Vagina (tissue), 2 donors: ENCODE results near the gene DAG1. TPM values are rescaled to one million over a fixed set of nuclear protein-coding genes. Genes with fewer than 3 reads are reported as not detected.

Source experiments
- DNase-seq, 2 donors: peaks; one replicate each; pipeline ENCODE4 v3.0.0-alpha.2; 2017; ENCODE audit errors: extremely low spot score in 2 of 2
- H3K27ac ChIP-seq: fragments of 200-600 bp; sonication (generic); one replicate; pipeline ENCODE4 v1.5.1; 2019
- H3K27me3 ChIP-seq: fragments of 200-600 bp; sonication (generic); one replicate; pipeline ENCODE4 v1.5.1; 2019
- H3K36me3 ChIP-seq, 2 donors: fragments of 200-600 bp; sonication (generic); one replicate each; pipeline ENCODE4 v1.5.1; 2017 to 2019
- H3K4me1 ChIP-seq: fragments of 200-600 bp; sonication (generic); one replicate; pipeline ENCODE4 v1.5.1; 2019
- H3K4me3 ChIP-seq, 2 donors: fragments of 200-600 bp; sonication (generic); 1 replicate in 1 of 2; 2 replicates in 1 of 2; pipeline ENCODE4 v1.5.1; 2016 to 2019
- H3K9me3 ChIP-seq: fragments of 200-600 bp; sonication (generic); one replicate; pipeline ENCODE4 v1.5.1; 2019
- POLR2A ChIP-seq, 2 donors: fragments of 450-650 bp; IDR thresholded peaks; one replicate each; pipeline ENCODE4 v1.6.1; 2017; ENCODE audit warnings: antibody characterized with exemption in 2 of 2, mild to moderate bottlenecking in 2 of 2, moderate library complexity in 2 of 2
- POLR2AphosphoS5 ChIP-seq, 2 donors: sonication (generic); formaldehyde crosslinking; IDR thresholded peaks; one replicate each; pipeline ENCODE4 v1.9.0; 2017; ENCODE audit warnings: antibody characterized with exemption in 2 of 2, mild to moderate bottlenecking in 2 of 2, low read depth in 1 of 2; ENCODE audit not compliant: insufficient read depth in 1 of 2
- intact Hi-C: fragments of 100-400 bp; cut with DNase I; formaldehyde crosslinking; loops from one replicate; pipeline ENCODE4 v1.15.1; 2023
- total RNA-seq: library from RNA; depleted of rRNA; stranded (reverse); fragments of >200 nt; gene quantifications from one replicate; pipeline ENCODE4 v1.2.3, GENCODE V29; 2016
- TF ChIP-seq, protein P1 (sequence below), 3 experiments: fragments of 450-650 bp in 2 of 3; fragments of 200-600 bp in 1 of 3; sonication (generic) in 1 of 3; IDR thresholded peaks; one replicate each; pipeline ENCODE4 v1.5.1; 2017 to 2019; ENCODE audit warnings: antibody characterized with exemption in 3 of 3, mild to moderate bottlenecking in 2 of 3, moderate library complexity in 2 of 3

The DAG1 gene
- total RNA-seq, 1 donor from 2014 or later: 46.7 TPM

DNA sequence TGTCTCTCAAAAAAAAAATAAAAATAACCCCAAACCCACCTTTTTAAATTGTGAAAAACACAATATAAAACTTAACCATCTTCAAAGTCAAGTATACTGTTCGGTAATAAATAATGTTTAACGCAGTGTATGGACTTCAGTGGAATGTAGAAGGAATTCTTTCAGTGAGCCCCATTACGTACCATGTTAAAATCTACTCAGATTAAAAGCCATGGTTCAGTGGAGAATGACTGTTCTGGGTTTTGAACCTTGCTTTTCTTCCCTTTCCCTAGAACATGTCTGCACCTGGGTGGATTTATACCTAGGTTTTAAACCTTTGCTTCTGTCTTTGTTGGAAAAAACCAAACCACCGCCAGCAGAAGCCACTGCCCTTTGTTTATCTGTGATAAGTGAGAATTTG, 27.5 kb downstream of the DAG1 start:
- H3K4me1 ChIP-seq: peaks cover 21% of the 10 kb centered on the region
- no peak overlapping the region for H3K27ac ChIP-seq

DNA sequence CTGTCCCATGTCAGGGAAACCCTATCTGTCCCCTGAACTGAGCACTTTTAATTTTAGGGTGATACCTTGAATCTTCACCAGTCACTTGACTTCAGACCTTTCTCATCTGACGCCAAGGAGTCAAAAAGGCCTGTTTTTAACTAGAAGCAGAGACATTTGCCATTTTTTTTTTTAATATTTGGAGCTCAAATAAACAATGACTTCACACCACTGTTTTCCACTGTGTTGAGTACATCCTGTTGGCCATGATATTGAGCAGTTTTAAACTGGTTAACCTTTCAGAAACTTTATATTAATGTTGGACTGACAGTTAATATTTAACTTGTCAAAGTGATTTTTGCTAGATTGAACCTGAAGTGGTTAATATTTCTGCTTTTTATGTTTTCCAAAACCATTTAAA, 28.2 kb downstream of the DAG1 start:
- Histone ChIP-seq H3K27me3 (no peaks in the 10 kb centered on the region), H3K36me3 (no peaks in the 10 kb centered on the region), H3K27ac (no peak overlapping the region), H3K4me1 (peaks cover 21% of the 10 kb centered on the region), H3K9me3 (no peaks in the 10 kb centered on the region), H3K4me3 (no peak overlapping the region)
- no peak for TF ChIP-seq POLR2A (IDR thresholded peaks at IDR 0.05)
- no peak for TF ChIP-seq POLR2AphosphoS5 (IDR thresholded peaks at IDR 0.05; ENCODE audit: insufficient read depth in 1 of 2, low read depth in 1 of 2)
- TF ChIP-seq, protein P1, sequence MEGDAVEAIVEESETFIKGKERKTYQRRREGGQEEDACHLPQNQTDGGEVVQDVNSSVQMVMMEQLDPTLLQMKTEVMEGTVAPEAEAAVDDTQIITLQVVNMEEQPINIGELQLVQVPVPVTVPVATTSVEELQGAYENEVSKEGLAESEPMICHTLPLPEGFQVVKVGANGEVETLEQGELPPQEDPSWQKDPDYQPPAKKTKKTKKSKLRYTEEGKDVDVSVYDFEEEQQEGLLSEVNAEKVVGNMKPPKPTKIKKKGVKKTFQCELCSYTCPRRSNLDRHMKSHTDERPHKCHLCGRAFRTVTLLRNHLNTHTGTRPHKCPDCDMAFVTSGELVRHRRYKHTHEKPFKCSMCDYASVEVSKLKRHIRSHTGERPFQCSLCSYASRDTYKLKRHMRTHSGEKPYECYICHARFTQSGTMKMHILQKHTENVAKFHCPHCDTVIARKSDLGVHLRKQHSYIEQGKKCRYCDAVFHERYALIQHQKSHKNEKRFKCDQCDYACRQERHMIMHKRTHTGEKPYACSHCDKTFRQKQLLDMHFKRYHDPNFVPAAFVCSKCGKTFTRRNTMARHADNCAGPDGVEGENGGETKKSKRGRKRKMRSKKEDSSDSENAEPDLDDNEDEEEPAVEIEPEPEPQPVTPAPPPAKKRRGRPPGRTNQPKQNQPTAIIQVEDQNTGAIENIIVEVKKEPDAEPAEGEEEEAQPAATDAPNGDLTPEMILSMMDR (IDR thresholded peaks at IDR 0.05): no peak
- no peak for DNase-seq
- intact Hi-C loops: no loop called here

More for the DNA sequence above, 27.5 kb downstream of the DAG1 start:
- TF ChIP-seq POLR2AphosphoS5 (IDR thresholded peaks at IDR 0.05; ENCODE audit: insufficient read depth in 1 of 2, low read depth in 1 of 2) (no peak), POLR2A (IDR thresholded peaks at IDR 0.05) (no peak)
- TF ChIP-seq, protein P1 (IDR thresholded peaks at IDR 0.05): no peak
- Histone ChIP-seq H3K36me3 (no peaks in the 10 kb centered on the region), H3K9me3 (no peaks in the 10 kb centered on the region), H3K4me3 (no peak overlapping the region), H3K27me3 (no peaks in the 10 kb centered on the region)
- intact Hi-C loops: no loop called here
- no peak for DNase-seq

DNA sequence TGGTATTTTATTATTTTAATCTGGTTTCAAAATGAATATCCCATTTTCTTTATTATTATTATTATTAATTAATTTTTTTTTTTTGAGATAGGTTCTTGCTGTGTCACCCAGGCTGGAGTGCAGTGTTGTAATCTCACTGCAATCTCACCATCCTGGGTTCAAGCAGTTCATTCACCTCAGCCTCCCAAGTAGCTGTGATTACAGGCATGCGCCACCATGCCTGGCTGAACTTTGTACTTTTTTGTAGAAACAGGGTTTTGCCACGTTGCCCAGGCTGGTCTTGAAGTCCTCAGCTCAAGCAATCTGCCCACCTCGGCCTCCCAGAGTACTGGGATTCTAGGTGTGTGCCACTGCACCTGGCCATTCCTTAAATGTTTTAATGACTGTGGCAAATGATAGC, 28.6 kb downstream of the DAG1 start:
- TF ChIP-seq POLR2AphosphoS5 (IDR thresholded peaks at IDR 0.05; ENCODE audit: insufficient read depth in 1 of 2, low read depth in 1 of 2): no peak
- no peak for TF ChIP-seq POLR2A (IDR thresholded peaks at IDR 0.05)
- TF ChIP-seq, protein P1 (IDR thresholded peaks at IDR 0.05): no peak
- intact Hi-C loops: no loop called here
- Histone ChIP-seq H3K27ac (no peak overlapping the region), H3K27me3 (no peaks in the 10 kb centered on the region), H3K9me3 (no peaks in the 10 kb centered on the region), H3K36me3 (no peaks in the 10 kb centered on the region), H3K4me1 (peaks cover 21% of the 10 kb centered on the region), H3K4me3 (no peak overlapping the region)
- DNase-seq: no peak

DNA sequence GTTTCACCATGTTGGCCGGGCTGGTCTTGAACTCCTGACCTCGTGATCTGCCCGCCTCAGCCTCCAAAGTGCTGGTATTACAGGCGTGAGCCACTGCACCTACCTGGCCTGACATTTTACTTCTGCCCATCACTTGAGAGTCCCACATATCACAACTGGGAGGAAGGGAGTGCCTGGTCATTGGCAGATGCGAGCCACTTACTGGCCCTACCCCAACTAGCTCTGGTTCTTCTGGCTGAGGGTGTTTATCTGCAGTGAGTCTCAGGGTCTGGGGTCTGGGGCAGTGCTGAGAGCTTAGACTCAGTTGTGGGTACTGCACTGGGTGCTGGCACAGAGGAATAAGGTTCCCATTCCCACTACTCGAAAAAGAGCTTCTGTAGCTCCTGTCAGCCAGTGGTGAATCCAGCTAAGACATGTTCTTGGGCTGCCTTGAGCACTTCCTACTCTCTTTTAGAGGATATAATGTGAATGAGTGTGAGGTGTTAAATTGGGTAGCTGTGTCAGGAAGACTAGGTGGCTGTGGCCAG, 30.2 kb downstream of the DAG1 start:
- Histone ChIP-seq H3K36me3 (no peaks in the 10 kb centered on the region), H3K9me3 (no peaks in the 10 kb centered on the region), H3K4me3 (no peak overlapping the region), H3K27me3 (no peaks in the 10 kb centered on the region), H3K27ac (peak overlapping the region; percentile 74), H3K4me1 (peaks cover 21% of the 10 kb centered on the region)
- TF ChIP-seq, protein P1 (IDR thresholded peaks at IDR 0.05): no peak
- TF ChIP-seq POLR2AphosphoS5 (IDR thresholded peaks at IDR 0.05; ENCODE audit: insufficient read depth in 1 of 2, low read depth in 1 of 2) (no peak), POLR2A (IDR thresholded peaks at IDR 0.05) (no peak)
- intact Hi-C loops: no loop called here
- no peak for DNase-seq

DNA sequence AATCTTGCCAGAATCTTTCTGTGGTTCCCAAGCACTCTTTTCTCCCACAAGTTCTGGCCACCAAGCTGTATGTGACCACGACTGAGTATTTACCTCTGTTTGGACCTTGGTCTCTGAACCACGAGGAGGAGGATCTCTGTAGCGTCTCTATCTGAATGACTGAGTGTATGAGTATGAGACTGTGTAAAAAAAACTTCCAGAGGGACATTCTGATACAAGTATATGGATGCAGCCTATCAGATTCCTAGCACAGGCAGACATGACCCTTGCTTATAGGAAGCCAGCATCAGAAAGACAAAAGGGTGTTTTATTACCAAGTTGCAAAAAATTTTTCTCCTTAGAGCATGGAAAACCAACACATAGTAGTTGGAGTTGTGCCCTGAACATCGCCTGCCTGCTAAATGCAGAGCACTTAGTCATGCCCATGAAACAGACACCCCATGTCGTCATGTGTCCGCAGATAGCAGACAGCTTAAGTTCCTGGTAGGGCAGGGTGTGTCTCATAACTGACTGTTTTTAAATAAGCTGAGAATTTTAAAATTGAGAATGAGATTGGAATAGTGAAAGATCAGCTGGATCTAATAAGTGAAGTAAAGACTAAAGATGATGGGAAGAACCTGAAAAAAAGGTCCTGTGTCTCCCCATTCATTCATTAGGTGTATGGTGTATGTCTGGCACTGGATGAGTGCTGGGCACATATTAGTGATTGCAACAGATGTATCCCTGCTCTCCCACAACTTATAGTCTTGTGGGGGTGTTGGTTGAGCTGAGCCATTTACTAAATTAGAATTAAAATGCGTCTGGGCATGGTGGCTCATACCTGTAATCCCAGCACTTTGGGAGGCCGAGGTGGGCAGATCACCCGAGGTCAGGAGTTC, 30.9 kb downstream of the DAG1 start:
- intact Hi-C loops: no loop called here
- peaks cover 21% of the 10 kb centered on the region for H3K4me1 ChIP-seq
- TF ChIP-seq, protein P1 (IDR thresholded peaks at IDR 0.05): no peak
- TF ChIP-seq POLR2AphosphoS5 (IDR thresholded peaks at IDR 0.05; ENCODE audit: insufficient read depth in 1 of 2, low read depth in 1 of 2) (peak in 1 of 2 donors; percentile 88), POLR2A (IDR thresholded peaks at IDR 0.05) (no peak)
- H3K27me3 ChIP-seq: no peaks in the 10 kb centered on the region
- no peak for DNase-seq
- no peaks in the 10 kb centered on the region for H3K36me3 ChIP-seq
- no peaks in the 10 kb centered on the region for H3K9me3 ChIP-seq
- H3K27ac ChIP-seq: peak overlapping the region; percentile 74
- no peak overlapping the region for H3K4me3 ChIP-seq
